GM06990 (cell line): ENCODE measurements around the gene PLXNA2.

ENCODE experiments used
- DNase-seq: peaks from one replicate; pipeline ENCODE4 v3.0.0-alpha.2; 2011; ENCODE audit not compliant: insufficient read length; ENCODE audit errors: extremely low read depth
- H3K27me3 ChIP-seq: replicated peaks from 2 replicates; pipeline ENCODE4 v1.6.0; 2011; ENCODE audit warnings: low read length; ENCODE audit not compliant: control insufficient read depth, insufficient read depth
- H3K36me3 ChIP-seq: 2 replicates; pipeline ENCODE4 v1.5.1; 2011; ENCODE audit warnings: low read length; ENCODE audit not compliant: control insufficient read depth, insufficient read depth
- H3K4me3 ChIP-seq: replicated peaks from 2 replicates; pipeline ENCODE4 v1.5.1; 2011; ENCODE audit warnings: low read depth, mild to moderate bottlenecking, control low read depth, low read length
- CTCF ChIP-seq: IDR thresholded peaks from 2 replicates; pipeline ENCODE4 v1.5.1; 2011; ENCODE audit warnings: low read length, control low read depth, mild to moderate bottlenecking, inconsistent platforms; ENCODE audit not compliant: insufficient read depth, poor library complexity, severe bottlenecking

PLXNA2 gene

DNA sequence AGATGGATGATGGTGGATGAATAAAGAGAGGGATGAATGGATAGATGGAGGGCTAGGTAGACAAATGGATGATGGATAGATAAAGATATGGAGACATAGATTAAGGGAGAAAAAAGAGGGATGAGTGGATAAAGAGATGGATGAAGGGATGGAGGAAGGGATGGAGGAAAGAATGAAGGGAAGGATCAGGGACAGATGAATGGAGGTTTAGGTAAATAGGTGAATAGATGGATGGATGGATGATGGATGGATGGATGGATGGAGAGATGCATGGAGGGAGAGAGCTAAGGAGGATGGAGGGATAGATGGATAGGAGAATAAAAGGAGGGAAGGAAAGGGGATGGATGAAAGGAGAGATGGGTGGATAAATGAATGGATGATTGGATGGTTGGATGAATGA is 28.8 kb downstream of the PLXNA2 start:
- no peak for TF ChIP-seq CTCF
- no peak overlapping the region for H3K4me3 ChIP-seq
- H3K36me3 ChIP-seq, result no peaks in the 10 kb centered on the region
- no peaks in the 10 kb centered on the region; the same call in 1 of the 2 replicates for H3K27me3 ChIP-seq
- DNase-seq, result no peak

DNA sequence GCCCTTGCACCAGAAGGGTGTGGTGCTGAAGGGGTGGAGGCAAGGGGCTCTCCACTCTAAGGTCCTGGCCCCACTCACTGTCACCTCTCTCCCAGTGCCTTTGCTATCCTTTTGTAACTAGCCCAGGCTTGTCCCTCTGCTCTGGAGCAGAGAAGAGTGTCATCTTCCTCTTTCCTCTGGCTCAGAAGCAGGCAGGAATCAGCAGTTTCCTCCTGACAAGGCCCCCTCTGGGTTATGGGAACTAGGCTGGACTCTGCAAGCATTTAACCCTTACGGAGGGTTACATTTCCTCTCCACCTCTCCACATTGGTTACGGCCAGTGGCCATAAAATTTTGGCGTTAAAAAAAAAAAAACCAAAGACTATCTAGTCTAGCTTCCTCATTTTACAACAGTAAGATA is 30.4 kb downstream of the PLXNA2 start:
- no peaks in the 10 kb centered on the region; the same call in 1 of the 2 replicates for H3K27me3 ChIP-seq
- no peak for TF ChIP-seq CTCF
- DNase-seq, result no peak
- H3K4me3 ChIP-seq, result no peak overlapping the region
- H3K36me3 ChIP-seq, result no peaks in the 10 kb centered on the region

- Histone ChIP-seq H3K36me3 (no peaks in the 10 kb centered on the region), H3K27me3 (no peaks in the 10 kb centered on the region), H3K4me3 (no peak overlapping the region)
- TF ChIP-seq CTCF, result no peak
- DNase-seq, result no peak
These were observed 31.3 kb downstream of the PLXNA2 start for GRCh38 chr1:208212893-208213292.

DNA sequence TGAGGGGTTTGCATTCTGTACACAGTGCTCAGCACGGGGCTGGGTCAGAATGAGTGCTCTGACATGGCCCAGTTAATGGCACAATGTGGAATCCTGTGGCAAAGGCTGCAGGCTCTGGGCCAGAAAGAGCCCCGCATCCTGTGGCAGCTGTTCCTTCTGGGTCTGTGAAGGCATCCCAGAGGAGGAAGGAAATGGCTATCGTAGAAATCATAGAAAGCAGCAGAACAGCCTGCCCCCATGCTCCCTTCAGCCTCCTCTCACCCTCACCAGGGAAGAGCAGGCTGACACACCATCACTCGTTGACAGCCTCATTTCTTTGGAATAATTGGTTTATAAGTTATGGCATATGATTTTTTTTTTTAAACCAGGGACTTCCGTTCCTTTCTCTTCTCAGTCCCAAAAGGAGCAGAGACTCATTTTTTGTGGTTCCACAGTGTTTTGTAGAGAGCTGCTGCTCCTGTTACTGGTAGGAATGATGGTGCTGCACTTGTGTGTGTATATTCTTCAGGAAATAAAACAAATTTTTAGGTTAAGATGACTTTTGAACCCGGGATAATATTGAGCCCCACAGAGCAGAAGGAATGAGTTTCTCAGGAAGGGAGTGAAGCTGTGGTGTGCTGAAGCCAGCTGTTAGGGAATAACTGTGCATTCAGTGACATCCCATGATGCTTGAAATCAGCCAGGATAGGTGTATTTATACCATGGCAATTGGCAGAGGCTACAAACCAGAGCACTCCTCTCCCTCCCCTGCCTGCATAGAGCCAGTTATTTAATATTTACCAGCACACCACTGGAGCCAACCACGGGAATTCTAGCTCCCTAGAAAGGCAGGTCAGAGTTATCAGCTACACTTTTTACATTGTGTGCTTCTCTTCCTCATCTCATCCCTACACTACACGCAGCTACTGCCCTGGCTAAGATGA is 32.0 kb downstream of the PLXNA2 start:
- Histone ChIP-seq H3K27me3 (no peaks in the 10 kb centered on the region), H3K4me3 (no peak overlapping the region), H3K36me3 (no peaks in the 10 kb centered on the region)
- no peak for DNase-seq
- TF ChIP-seq CTCF, result no peak

GRCh38 chr1:208209896-208210589 is 34.1 kb downstream of the PLXNA2 start:
- no peaks in the 10 kb centered on the region for H3K27me3 ChIP-seq
- no peaks in the 10 kb centered on the region for H3K36me3 ChIP-seq
- no peak for TF ChIP-seq CTCF

More at GRCh38 chr1:208209896-208210589, 34.1 kb downstream of the PLXNA2 start:
- no peak overlapping the region for H3K4me3 ChIP-seq
- DNase-seq, result no peak
